DND-41 (cell line): ENCODE results near the gene CCBE1.

Experiments used
- ATAC-seq: fragments of 200-7000 bp; cut with Tn5 transposase; 3 replicates; pipeline ENCODE4 v1.9.1; 2021; ENCODE audit warnings: low read depth; ENCODE audit not compliant: insufficient read depth
- DNase-seq: peaks from one replicate; pipeline ENCODE4 v3.0.0-alpha.2; 2020
- H2AFZ ChIP-seq: 2 replicates; pipeline ENCODE4 v1.6.0; 2012; ENCODE audit warnings: low read depth, low read length
- H3K27ac ChIP-seq: 2 replicates; pipeline ENCODE4 v1.5.1; 2012; ENCODE audit warnings: low read length, inconsistent platforms
- H3K27me3 ChIP-seq: fragments of 200-600 bp; sonication (generic); 2 replicates; pipeline ENCODE4 v1.6.0; 2012; ENCODE audit warnings: low read length, mild to moderate bottlenecking, inconsistent platforms; ENCODE audit not compliant: insufficient read depth, poor library complexity
- H3K36me3 ChIP-seq: 2 replicates; pipeline ENCODE4 v1.5.1; 2012; ENCODE audit warnings: low read length, inconsistent platforms; ENCODE audit not compliant: insufficient read depth
- H3K4me1 ChIP-seq: 2 replicates; pipeline ENCODE4 v1.5.1; 2012; ENCODE audit warnings: mild to moderate bottlenecking, low read length; ENCODE audit not compliant: insufficient read depth
- H3K4me2 ChIP-seq: 2 replicates; pipeline ENCODE4 v1.6.0; 2012; ENCODE audit warnings: mild to moderate bottlenecking, moderate library complexity, low read length, inconsistent platforms; ENCODE audit not compliant: insufficient read depth
- H3K4me3 ChIP-seq, 2 experiments: fragments of 200-600 bp in 1 of 2; shearing (Covaris generic) in 1 of 2; 2 replicates each; pipeline ENCODE4 v1.5.1; 2012 to 2016; ENCODE audit warnings: inconsistent platforms in 2 of 2, low read length in 2 of 2, mild to moderate bottlenecking in 2 of 2, low read depth in 1 of 2, moderate library complexity in 1 of 2
- H3K79me2 ChIP-seq: 2 replicates; pipeline ENCODE4 v1.6.0; 2012; ENCODE audit warnings: low read length, inconsistent platforms; ENCODE audit not compliant: insufficient read depth
- H3K9ac ChIP-seq: 2 replicates; pipeline ENCODE4 v1.6.0; 2012; ENCODE audit warnings: low read depth, mild to moderate bottlenecking, inconsistent platforms, low read length, moderate library complexity
- H3K9me3 ChIP-seq: 2 replicates; pipeline ENCODE4 v1.5.1; 2012; ENCODE audit warnings: low read length, moderate library complexity, mild to moderate bottlenecking, inconsistent platforms; ENCODE audit not compliant: insufficient read depth, severe bottlenecking
- H4K20me1 ChIP-seq: 2 replicates; pipeline ENCODE4 v1.6.0; 2012; ENCODE audit warnings: low read length; ENCODE audit not compliant: insufficient read depth
- CTCF ChIP-seq: IDR thresholded peaks from 2 replicates; pipeline ENCODE4 v1.5.1; 2012; ENCODE audit warnings: borderline replicate concordance, low read length, moderate library complexity, mild to moderate bottlenecking; ENCODE audit not compliant: poor library complexity, severe bottlenecking; ENCODE audit errors: extremely low read depth
- EZH2 ChIP-seq: IDR thresholded peaks from 3 replicates; pipeline ENCODE4 v1.6.1; 2012; ENCODE audit warnings: borderline replicate concordance, low read depth, mild to moderate bottlenecking, moderate library complexity, low read length, inconsistent platforms; ENCODE audit not compliant: severe bottlenecking

The CCBE1 gene

GRCh38 chr18:59685501-59685900 is 11.7 kb downstream of the CCBE1 start:
- Histone ChIP-seq H3K4me2 (no peak overlapping the region), H3K9ac (no peak overlapping the region)
- TF ChIP-seq EZH2 (no peak), CTCF (no peak)

GRCh38 chr18:59684777-59685176 is 12.4 kb downstream of the CCBE1 start:
- DNase-seq (no peak), ATAC-seq (no peak)
- H4K20me1 ChIP-seq = no peaks in the 10 kb centered on the region
- H3K27ac ChIP-seq = no peak overlapping the region
- no peak overlapping the region for H3K9ac ChIP-seq
- H3K79me2 ChIP-seq = no peaks in the 10 kb centered on the region
- H3K4me3 ChIP-seq = no peak overlapping the region
- H3K4me1 ChIP-seq = peaks cover 48% of the 10 kb centered on the region
- H3K27me3 ChIP-seq = no peaks in the 10 kb centered on the region
- TF ChIP-seq EZH2 (no peak), CTCF (no peak)
- no peak overlapping the region for H2AFZ ChIP-seq
- no peaks in the 10 kb centered on the region for H3K9me3 ChIP-seq
- H3K36me3 ChIP-seq = no peaks in the 10 kb centered on the region
- no peak overlapping the region for H3K4me2 ChIP-seq

More at GRCh38 chr18:59685501-59685900, 11.7 kb downstream of the CCBE1 start:
- Histone ChIP-seq H3K9me3 (no peaks in the 10 kb centered on the region), H3K79me2 (no peaks in the 10 kb centered on the region), H3K36me3 (no peaks in the 10 kb centered on the region), H3K27ac (no peak overlapping the region), H3K27me3 (no peaks in the 10 kb centered on the region), H2AFZ (no peak overlapping the region), H3K4me3 (no peak overlapping the region), H3K4me1 (peaks cover 55% of the 10 kb centered on the region), H4K20me1 (no peaks in the 10 kb centered on the region)
- ATAC-seq (no peak), DNase-seq (no peak)

- DNase-seq = no peak
- H3K4me2 ChIP-seq = no peak overlapping the region
- no peak for ATAC-seq
Measured at GRCh38 chr18:59681521-59682004, 15.7 kb downstream of the CCBE1 start.

More at GRCh38 chr18:59681521-59682004, 15.7 kb downstream of the CCBE1 start:
- Histone ChIP-seq H3K9ac (no peak overlapping the region), H2AFZ (no peak overlapping the region), H3K4me1 (peaks cover 15% of the 10 kb centered on the region), H3K4me3 (no peak overlapping the region), H3K79me2 (no peaks in the 10 kb centered on the region), H3K36me3 (no peaks in the 10 kb centered on the region), H3K27ac (no peak overlapping the region), H4K20me1 (no peaks in the 10 kb centered on the region), H3K27me3 (no peaks in the 10 kb centered on the region), H3K9me3 (no peaks in the 10 kb centered on the region)
- TF ChIP-seq EZH2 (no peak), CTCF (no peak)
